Activated CD8-positive, alpha-beta memory T cell treated with anti-CD3 and anti-CD28 coated beads for 4 hours (primary cell): ENCODE results near the gene FBXL7.

ENCODE experiments used
- DNase-seq, 2 donors: peaks; one replicate each; pipeline ENCODE4 v3.0.0-alpha.2; 2020; ENCODE audit warnings: low read depth in 2 of 2

The FBXL7 gene

DNA sequence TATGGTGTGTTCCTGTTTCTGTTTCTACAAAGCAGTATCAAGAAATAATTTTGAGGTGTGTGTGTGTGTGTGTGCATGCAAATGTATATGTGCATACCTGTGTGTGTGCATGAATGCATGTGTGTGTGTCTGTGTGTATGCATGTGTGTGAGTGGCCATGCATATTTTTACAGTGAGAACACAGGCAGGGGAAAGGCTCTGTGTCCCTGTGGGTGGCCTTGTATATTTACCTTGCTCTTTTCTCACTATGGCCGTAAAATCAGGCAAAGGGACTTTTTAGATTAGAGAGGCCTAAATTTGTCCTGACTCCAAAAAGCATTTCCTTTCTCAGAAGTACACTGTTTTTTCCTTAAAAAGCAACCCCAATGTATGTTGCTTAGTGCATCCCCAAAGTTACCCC lies 386.2 kb downstream of the FBXL7 start:
- DNase-seq, result no peak

GRCh38 chr5:15887093-15887492 lies 387.1 kb downstream of the FBXL7 start:
- no peak for DNase-seq

GRCh38 chr5:15889001-15889400 lies 389.0 kb downstream of the FBXL7 start:
- no peak for DNase-seq

- no peak for DNase-seq
These were observed 393.9 kb downstream of the FBXL7 start for GRCh38 chr5:15893866-15894265.

DNA sequence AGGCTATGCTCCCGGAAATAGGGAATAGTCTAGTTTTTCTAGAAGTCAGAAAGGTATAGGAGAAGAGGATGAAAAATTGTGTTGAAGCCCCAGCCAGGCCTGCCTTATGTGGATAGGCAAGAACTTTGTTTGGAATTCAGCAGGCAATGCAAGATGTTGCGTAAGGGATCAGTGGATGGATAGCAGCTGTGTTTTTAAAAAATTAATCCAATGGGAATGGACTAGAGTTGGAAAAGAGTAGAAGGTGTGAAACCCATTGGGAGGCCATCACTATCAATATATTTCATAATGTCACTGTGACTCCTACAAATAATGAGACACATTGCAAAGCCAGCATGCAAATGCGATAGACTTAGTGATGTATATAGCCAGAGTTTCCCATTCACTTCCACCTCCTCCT lies 397.7 kb downstream of the FBXL7 start:
- DNase-seq, result no peak

GRCh38 chr5:15898641-15899040 lies 398.7 kb downstream of the FBXL7 start:
- no peak for DNase-seq

GRCh38 chr5:15899481-15899880 lies 399.5 kb downstream of the FBXL7 start:
- no peak for DNase-seq

GRCh38 chr5:15901151-15901550 lies 401.2 kb downstream of the FBXL7 start:
- no peak for DNase-seq

GRCh38 chr5:15902066-15902465 lies 402.1 kb downstream of the FBXL7 start:
- no peak for DNase-seq

GRCh38 chr5:15904899-15905830 lies 405.2 kb downstream of the FBXL7 start:
- DNase-seq, result no peak

GRCh38 chr5:15914638-15915037 lies 414.7 kb downstream of the FBXL7 start:
- DNase-seq, result no peak

DNA sequence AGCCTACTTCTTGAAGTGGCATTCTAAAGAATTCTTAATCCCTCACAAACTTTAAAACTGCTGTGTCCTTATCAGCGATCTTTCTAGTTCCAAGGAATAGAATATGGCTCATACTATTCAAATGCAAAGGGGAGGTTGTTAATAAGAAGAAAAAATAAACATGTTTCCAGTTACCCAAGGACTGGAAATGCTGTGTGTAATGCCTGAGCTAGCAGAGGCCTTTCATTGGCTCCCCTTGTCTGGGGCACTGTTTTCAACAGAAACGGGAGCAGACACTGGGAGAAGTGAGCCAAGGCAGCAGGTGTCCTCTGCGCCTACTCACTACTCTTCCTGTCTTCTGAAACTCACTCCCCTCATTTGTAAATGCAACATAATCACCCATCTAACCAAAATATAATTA lies 426.6 kb downstream of the FBXL7 start:
- DNase-seq, result no peak

DNA sequence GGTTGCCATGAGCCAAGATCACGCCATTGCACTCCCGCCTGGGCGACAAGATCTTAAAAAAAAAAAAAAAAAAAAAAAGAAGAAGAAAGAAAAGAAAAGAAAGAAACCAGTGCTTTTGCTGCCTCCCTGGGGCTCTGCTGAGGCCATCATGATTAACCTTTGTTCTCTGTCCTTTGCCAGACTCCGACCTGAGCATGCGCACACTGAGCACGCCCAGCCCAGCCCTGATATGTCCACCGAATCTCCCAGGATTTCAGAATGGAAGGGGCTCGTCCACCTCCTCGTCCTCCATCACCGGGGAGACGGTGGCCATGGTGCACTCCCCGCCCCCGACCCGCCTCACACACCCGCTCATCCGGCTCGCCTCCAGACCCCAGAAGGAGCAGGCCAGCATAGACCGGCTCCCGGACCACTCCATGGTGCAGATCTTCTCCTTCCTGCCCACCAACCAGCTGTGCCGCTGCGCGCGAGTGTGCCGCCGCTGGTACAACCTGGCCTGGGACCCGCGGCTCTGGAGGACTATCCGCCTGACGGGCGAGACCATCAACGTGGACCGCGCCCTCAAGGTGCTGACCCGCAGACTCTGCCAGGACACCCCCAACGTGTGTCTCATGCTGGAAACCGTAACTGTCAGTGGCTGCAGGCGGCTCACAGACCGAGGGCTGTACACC lies 427.9 kb downstream of the FBXL7 start:
- no peak for DNase-seq

DNA sequence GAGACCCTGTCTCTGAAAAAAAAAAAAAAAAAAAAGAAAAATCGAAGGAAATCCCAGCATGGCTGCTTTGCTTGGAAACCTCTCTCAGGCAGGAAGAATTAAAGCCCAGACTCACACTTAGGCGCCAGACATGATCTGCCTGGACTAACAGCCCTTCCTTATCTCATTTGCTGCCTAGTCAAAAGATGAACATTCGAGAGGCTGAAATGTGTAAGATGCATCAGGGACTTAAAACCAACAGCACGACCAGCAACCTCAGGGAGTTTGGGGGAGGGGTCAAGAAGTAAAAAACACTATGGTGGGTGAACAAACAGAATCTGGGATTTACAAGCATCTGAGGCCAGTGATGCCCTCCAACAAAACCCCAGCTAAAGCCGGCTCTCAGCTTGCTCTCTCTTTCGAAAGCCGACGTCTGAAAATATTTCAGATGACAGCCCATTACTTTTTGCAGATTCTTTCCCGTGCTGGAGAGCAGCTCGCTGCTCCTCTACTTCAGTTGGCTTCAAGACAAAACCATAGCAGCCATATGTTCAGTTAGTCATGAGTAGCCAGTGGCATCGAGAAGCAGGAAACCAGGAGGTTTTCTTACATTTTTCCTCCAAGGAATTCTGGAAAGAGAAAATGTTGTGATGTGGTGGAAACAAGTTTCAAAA lies 429.8 kb downstream of the FBXL7 start:
- DNase-seq, result no peak

DNA sequence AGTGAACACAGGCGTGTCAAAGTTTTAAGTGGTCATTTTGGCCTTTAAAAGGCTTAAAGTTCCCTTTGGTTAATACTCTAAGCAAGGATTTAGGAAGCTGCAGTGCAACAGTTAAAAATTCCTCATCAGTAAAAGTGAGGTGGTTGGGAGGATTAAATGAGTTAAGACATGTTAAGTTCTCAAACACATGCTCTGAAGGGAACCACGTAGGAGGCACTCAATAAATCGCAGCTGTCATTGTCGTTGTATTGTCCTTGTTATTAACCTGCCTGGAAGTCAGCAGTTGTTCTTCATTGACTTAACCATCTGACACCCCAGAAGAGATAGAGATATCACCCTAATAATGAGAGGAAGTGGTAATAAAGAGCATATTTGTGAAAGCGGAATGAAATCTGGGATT lies 432.1 kb downstream of the FBXL7 start:
- DNase-seq, result no peak

GRCh38 chr5:15933259-15934207 lies 433.6 kb downstream of the FBXL7 start:
- no peak for DNase-seq

GRCh38 chr5:15936505-15937245 lies 436.7 kb downstream of the FBXL7 start:
- DNase-seq, result no peak

GRCh38 chr5:15937708-15938107 lies 437.7 kb downstream of the FBXL7 start:
- DNase-seq, result no peak

DNA sequence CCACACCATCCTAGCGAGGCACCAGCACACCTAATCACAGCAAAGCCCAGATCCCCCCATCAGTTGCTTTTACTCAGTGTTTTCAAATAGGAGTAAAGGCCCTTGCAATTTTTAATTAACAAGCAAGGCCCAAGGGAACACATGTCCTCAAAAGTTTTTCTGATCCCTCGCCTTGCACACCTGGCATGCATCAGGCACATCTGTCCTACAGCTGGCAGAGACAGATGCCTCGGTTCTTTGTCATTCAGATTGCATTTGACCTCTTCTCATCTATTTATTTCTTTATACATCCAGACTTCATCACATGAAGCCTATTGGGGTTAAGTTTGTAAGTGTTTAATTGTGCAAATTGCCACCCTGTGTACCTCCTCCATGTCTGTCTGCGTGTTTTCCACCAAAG lies 438.2 kb downstream of the FBXL7 start:
- DNase-seq, result no peak

DNA sequence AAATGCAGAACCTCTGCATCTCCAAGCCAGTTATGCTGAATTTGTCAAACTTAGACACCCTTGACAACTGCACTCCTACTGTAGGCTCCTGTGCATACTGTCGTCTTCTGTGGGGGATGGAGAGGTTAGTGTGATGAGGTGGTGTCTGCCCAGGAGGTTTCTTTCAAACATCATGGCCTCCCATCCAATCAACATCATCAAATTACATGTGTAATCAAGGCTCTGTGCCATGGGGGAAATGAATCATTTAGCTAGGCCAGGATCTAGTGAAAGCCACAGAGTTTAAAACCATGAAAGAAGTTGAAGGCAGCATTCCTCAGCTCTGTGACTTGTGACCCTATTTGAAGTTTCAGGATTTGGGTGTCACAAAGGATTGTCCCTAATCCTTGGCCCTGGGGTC lies 439.0 kb downstream of the FBXL7 start:
- DNase-seq, result no peak

DNA sequence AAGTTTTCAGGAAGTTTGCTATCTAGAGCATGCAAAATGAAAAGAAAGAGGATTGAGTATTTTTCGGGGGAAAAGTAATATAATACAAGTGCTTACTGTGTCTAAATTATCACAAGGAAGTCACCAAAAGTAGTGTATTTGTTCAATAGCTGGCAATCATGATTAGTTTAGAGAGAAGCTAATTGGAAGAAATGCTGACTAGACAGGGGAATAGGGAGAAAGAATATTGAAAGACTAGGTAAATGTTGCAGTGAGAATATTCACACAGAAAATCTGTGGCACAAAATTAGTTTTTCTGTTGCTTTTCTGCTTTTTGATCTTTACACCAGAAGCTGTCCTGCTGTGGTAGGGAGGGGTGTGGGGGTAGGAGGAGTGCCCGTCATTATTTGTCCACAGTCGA lies 440.9 kb downstream of the FBXL7 start:
- no peak for DNase-seq
